ENCODE results near the gene ATP8A2. TPM values are rescaled to one million over a fixed set of nuclear protein-coding genes. Genes with fewer than 3 reads are reported as not detected.
A peak's percentile ranks its signal among the peaks of the same experiment; 100 is the strongest.

The ATP8A2 gene
- total and polyA plus RNA-seq, 2 of the 8 experiments (the other 6 are each of a cell fraction or from before 2014, with no cell fraction given) = 2.4 to 8.3 TPM

DNA sequence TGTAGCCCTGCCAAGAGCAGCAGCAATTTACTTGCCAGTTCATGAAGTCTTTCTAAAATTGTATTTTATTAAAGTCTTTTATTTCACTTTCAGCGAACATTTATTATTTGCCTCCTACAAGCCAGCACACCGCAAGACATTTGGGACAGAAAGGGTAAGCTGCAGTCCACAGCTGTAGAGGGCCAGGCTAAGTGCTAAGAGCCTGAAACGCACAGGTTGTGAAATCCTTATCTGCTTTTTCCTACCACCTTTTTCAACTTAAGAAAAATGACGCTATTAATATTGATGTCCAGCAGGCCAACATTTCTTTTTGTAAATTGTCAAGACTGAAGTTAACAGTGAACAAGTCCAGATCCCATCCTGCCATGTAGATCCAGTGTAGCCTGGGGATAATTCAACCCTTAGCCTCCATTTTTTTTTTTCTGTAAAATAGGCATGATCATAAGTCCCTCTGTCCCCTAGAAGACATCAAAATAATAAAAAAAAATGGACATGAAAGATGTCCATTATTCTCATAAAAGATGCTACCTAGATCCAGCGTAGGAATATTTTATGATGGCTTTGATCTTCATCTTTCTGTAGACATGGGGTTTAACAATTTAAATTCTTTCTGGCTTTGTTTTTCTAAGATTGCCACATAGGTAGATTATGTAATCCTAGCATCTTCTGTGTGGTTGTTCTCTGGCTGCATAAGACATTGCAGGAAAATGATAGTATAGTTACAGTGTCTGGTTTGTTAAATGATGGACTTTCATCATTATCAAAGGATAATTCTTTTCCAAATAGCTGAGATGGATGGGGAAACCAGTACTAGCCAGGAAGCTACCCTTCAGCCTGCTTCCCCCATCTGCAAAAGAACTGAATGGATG, 551.7 kb downstream of the ATP8A2 start:
- no peak overlapping the region for H3K27ac ChIP-seq (ENCODE audit: low read depth, low read length)
- no peak for FAIRE-seq
- H2BK15ac ChIP-seq (ENCODE audit: low read length) = 0 out of 2 replicates have a peak overlapping the region, but pooled peaks have one; percentile 19
- TF ChIP-seq CTBP2 (IDR thresholded peaks at IDR 0.05; ENCODE audit: borderline replicate concordance, insufficient read depth, insufficient read length, low read length) (no peak), SP1 (IDR thresholded peaks at IDR 0.05; ENCODE audit: low read depth, low read length) (no peak), SP4 (IDR thresholded peaks at IDR 0.05; ENCODE audit: low read length) (no peak), RFX5 (IDR thresholded peaks at IDR 0.05; ENCODE audit: borderline replicate concordance, low read depth, low read length) (no peak), CREB1 (IDR thresholded peaks at IDR 0.05) (no peak), BRCA1 (IDR thresholded peaks at IDR 0.05; ENCODE audit: low read depth, low read length) (no peak), JUN (IDR thresholded peaks at IDR 0.05; ENCODE audit: low read depth, low read length) (no peak)
- TF ChIP-seq, protein P1, sequence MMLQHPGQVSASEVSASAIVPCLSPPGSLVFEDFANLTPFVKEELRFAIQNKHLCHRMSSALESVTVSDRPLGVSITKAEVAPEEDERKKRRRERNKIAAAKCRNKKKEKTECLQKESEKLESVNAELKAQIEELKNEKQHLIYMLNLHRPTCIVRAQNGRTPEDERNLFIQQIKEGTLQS (IDR thresholded peaks at IDR 0.05; ENCODE audit: insufficient read depth, low read depth, low read length) = no peak
- TF ChIP-seq, protein P2, sequence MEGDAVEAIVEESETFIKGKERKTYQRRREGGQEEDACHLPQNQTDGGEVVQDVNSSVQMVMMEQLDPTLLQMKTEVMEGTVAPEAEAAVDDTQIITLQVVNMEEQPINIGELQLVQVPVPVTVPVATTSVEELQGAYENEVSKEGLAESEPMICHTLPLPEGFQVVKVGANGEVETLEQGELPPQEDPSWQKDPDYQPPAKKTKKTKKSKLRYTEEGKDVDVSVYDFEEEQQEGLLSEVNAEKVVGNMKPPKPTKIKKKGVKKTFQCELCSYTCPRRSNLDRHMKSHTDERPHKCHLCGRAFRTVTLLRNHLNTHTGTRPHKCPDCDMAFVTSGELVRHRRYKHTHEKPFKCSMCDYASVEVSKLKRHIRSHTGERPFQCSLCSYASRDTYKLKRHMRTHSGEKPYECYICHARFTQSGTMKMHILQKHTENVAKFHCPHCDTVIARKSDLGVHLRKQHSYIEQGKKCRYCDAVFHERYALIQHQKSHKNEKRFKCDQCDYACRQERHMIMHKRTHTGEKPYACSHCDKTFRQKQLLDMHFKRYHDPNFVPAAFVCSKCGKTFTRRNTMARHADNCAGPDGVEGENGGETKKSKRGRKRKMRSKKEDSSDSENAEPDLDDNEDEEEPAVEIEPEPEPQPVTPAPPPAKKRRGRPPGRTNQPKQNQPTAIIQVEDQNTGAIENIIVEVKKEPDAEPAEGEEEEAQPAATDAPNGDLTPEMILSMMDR (IDR thresholded peaks at IDR 0.05; ENCODE audit: control extremely low read depth in 1 of 3, insufficient read depth in 1 of 3, low read depth in 1 of 3, low read length in 3 of 3) = no peak

More for the DNA sequence above, 551.7 kb downstream of the ATP8A2 start:
- WGBS, 2 experiments (ENCODE audit: extremely low coverage in 1 of 2, insufficient coverage in 1 of 2, insufficient read length in 1 of 2, insufficient replicate concordance in 2 of 2, low coverage in 1 of 2, low lambda C conversion rate in 2 of 2, missing lambda C conversion rate in 1 of 2) = 89% methylated on average over 5 of the region's 5 CpGs; no CpG with 5 or more reads in 1 of the 2 experiments
- Histone ChIP-seq H3K4me2 (ENCODE audit: insufficient read depth in 1 of 2, low read depth in 2 of 2, low read length in 2 of 2) (peak overlapping the region; percentile 7 to 37; a peak in 1 of 4 replicates), H2BK120ac (replicated peaks; ENCODE audit: low read depth, low read length) (no peak overlapping the region), H3K56ac (replicated peaks; ENCODE audit: insufficient read length, low read depth, low read length) (no peak overlapping the region), H4K91ac (replicated peaks; ENCODE audit: insufficient read length, low read length) (no peak overlapping the region), H3K27me3 (replicated peaks in 1 of 4; ENCODE audit: control insufficient read depth in 3 of 4, extremely low read depth in 1 of 4, insufficient read depth in 3 of 4, low read length in 3 of 4) (no peaks in the 10 kb centered on the region), H3K9ac (replicated peaks in 1 of 4; ENCODE audit: extremely low read depth in 1 of 4, low read depth in 3 of 4, low read length in 3 of 4) (no peak overlapping the region), H4K20me1 (replicated peaks in 1 of 2; ENCODE audit: control insufficient read depth in 1 of 2, insufficient read depth in 2 of 2, low read length in 2 of 2) (no peaks in the 10 kb centered on the region), H2AK5ac (ENCODE audit: low read depth, low read length) (peak overlapping the region; percentile 94; the same call in 1 of the 2 replicates), H2AFZ (ENCODE audit: low read length) (no peak overlapping the region), H3K36me3 (ENCODE audit: control insufficient read depth in 2 of 4, insufficient read depth in 4 of 4, low read length in 3 of 4) (no peaks in the 10 kb centered on the region), H3K23ac (ENCODE audit: insufficient read length) (no peak overlapping the region), H3K4me3 (ENCODE audit: extremely low read depth in 1 of 4, insufficient read depth in 2 of 4, low read depth in 3 of 4, low read length in 4 of 4) (no peak overlapping the region), H2BK12ac (ENCODE audit: low read depth, low read length) (peak overlapping the region; percentile 5; the same call in 1 of the 2 replicates), H3K14ac (ENCODE audit: insufficient read length) (no peak overlapping the region), H3K4me1 (replicated peaks in 1 of 4; ENCODE audit: control insufficient read depth in 3 of 4, insufficient read depth in 4 of 4, low read length in 3 of 4) (peaks cover 5 to 12% (median 8%) of the 10 kb centered on the region in 4 experiments), H2BK5ac (ENCODE audit: low read depth, low read length) (peak overlapping the region; percentile 61; the same call in 1 of the 2 replicates), H4K8ac (ENCODE audit: extremely low read depth, insufficient read depth, low read length) (no peak overlapping the region), H3K79me2 (ENCODE audit: control insufficient read depth in 1 of 2, insufficient read depth in 2 of 2, low read length in 2 of 2) (no peaks in the 10 kb centered on the region), H3K79me1 (ENCODE audit: low read depth, low read length) (no peaks in the 10 kb centered on the region), H3K23me2 (ENCODE audit: low read depth, low read length) (no peaks in the 10 kb centered on the region), H3K9me3 (ENCODE audit: insufficient read depth in 2 of 2, low read depth in 1 of 2, low read length in 1 of 2) (no peaks in the 10 kb centered on the region), H2BK20ac (ENCODE audit: low read length) (no peak overlapping the region), H3K18ac (ENCODE audit: extremely low read depth, low read length) (no peak overlapping the region), H3K4ac (replicated peaks; ENCODE audit: insufficient read length, low read depth, low read length) (no peak overlapping the region), H4K5ac (ENCODE audit: insufficient read length, low read depth, low read length) (no peak overlapping the region)
- ChIA-PET POLR2A (ENCODE audit: partially characterized antibody) (no interaction called here), CTCF (ENCODE audit: partially characterized antibody) (no interaction called here)
- DNase-seq (ENCODE audit: low read depth in 1 of 2, low spot score in 2 of 2) = no peak

All from H1 (cell line).